Stimulated activated CD4-positive, alpha-beta T cell treated with anti-CD3 and anti-CD28 coated beads, Interleukin-4, amount 100 ng/mL, for 4 hours (primary cell): ENCODE results near the gene NFKBIZ.
"Not testable (repeated sequence)": the region's sequence is repeated elsewhere in the genome, so short reads cannot be mapped to it uniquely, and the experiment has no call there.

Experiments
- DNase-seq, 2 experiments: peaks; one replicate each; pipeline ENCODE4 v3.0.0-alpha.2; 2020

NFKBIZ gene

GRCh38 chr3:101876142-101876541 is 26.8 kb downstream of the NFKBIZ start:
- no peak for DNase-seq

GRCh38 chr3:101878589-101878988 is 29.3 kb downstream of the NFKBIZ start:
- no peak for DNase-seq

- no peak for DNase-seq
Measured at GRCh38 chr3:101879102-101879501, 29.8 kb downstream of the NFKBIZ start.

DNA sequence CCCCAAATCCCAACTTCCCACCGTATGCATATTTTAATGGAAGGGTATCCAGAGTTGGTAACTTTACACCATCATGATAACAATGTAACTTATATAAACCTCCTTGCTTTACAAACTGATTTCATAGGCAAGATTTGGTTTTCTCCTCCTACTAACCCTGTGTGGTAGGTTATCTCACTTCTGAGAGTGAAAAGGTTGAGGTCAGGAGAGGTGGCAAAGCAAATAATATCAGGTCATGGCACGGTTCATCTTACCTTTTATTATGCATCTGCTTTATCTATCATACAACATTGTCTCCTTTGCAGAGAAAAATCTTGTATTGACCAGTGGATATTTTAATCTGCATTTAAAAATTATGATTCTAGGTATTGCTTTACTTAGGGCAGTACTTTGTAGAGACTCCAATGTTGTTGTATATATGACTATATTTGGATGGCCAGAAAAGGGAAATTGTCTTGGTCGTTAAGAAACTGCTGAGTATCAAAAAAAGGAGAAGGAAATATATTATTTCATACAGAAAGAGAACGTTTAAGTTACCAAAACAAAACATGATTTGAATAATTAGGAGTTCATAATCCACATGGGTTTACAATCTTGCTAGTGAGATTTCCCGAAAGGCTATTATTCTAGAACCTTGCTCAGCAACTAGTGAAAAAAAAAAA is 30.4 kb downstream of the NFKBIZ start:
- no peak for DNase-seq

DNA sequence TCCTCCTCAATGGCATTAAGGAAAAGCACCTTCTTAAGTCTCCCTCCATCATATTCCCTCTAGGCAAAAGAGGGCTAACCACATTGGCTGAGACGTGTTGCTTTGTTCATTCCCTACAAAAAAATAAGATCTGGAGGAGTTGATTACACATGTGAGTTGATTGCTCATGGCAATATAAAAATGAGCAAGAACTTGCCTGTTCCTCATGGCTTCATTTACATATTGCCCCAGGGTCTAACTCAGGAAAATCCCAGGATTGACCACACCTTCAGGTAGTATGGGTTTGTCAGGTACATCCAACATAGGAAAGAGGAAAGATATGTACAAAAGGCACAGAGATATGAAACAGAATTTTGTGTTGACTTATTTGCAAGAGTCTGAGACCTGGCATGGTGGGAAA is 35.5 kb downstream of the NFKBIZ start:
- no peak for DNase-seq

DNA sequence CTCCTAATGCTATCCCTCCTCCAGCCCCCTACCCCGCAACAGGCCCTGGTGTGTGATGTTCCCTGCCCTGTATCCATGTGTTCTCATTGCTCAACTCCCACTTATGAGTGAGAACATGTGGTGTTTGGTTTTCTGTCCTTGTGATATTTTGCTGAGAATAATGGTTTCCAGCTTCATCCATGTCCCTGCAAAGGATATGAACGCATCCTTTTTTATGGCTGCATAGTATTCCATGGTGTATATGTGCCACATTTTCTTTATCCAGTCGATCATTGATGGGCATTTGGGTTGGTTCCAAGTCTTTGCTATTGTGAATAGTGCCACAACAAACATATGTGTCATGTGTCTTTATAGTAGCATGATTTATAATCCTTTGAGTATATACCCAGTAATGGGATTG is 36.3 kb downstream of the NFKBIZ start:
- not testable (repeated sequence) for DNase-seq

DNA sequence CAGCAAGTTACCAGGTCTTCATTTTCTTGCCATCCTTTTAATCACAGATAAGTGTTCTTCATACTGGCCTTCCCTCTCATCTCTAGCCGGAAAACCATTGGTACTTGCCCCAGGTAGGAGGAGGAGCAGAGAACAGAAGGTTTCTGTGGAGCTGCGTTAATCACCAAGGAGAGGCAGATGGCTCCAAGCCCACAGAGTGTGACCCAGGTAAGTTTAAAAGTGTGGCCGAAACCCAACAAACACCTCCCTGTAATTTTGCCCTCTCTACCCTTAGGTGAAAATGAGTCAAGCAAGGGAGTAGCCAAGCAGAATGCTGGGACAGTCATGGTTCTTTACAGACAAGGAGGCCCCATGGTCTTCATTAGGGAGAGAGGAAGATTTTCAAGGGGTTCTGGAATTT is 37.3 kb downstream of the NFKBIZ start:
- no peak for DNase-seq

DNA sequence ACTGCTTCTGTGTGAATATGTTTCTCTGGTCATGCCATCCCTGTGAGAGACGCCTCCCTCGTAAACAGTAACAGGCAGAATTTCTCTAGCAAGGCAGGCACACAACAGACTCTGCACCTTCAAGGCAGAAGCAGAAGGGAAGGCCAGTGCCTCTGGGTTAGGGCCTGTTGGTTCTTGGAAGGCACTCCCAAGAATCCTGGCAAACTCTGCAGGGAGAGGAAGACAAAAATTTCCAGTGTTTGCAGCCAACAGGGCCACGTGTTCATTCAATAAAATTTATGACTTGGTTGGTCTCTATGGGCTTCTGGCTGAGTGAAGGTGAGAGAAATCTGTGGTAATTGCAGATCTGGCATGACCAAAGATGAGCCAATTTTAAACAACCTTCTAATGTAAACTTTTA is 39.3 kb downstream of the NFKBIZ start:
- DNase-seq, result no peak

- DNase-seq, result no peak
Measured at GRCh38 chr3:101890716-101891115, 41.4 kb downstream of the NFKBIZ start.

DNA sequence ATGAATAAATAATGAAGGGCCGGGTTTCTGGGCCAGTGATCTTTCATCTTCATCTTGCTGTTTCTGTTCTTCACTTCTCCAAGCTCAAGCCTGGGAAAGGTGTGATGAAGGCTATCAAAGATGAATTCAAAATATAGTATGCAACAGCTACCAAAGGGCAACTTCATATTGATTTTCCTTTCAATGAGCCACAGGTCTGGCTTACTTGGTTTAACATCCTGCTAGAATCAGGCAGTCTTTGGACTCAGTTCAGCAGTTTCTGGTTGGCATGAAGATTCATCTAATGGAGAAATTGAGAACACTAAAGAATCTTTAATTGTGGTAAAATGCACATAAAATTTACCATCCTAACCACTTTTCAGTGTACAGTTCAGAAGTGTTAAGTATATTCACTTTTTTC is 43.3 kb downstream of the NFKBIZ start:
- DNase-seq, result no peak

DNA sequence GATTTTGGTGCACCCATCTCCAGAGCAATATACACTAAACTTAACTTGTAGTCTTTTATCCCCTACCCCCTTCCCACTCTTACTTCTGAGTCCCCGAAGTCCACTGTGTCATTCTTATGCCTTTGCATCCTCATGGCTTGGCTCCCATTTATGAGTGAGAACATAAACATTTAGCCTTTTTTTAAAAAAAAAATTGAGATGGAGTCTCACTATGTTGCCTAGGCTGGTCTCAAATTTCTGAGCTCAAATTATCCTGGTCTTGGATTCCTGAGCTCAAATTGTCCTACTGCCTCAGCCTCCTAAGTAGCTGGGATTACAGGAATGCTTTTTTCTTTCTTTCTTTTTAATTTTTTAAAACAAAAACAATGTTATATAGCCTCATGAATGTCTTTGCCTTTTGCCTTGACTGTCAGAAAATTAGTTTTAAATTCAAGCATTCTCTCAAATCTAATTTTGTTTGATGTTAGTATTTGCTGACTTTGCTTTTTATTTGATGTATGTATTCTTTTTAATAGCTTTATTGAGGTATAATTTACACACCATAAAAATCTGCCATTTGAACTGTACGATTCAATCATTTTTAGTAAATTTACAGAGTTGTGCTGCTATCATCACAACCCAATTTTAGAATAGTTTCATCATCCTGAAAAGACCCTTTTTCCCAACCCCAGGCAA is 46.9 kb downstream of the NFKBIZ start:
- no peak for DNase-seq

- DNase-seq, result no peak
Measured at GRCh38 chr3:101897013-101897412, 47.7 kb downstream of the NFKBIZ start.

- DNase-seq, result no peak
Measured at GRCh38 chr3:101898039-101898438, 48.7 kb downstream of the NFKBIZ start.

DNA sequence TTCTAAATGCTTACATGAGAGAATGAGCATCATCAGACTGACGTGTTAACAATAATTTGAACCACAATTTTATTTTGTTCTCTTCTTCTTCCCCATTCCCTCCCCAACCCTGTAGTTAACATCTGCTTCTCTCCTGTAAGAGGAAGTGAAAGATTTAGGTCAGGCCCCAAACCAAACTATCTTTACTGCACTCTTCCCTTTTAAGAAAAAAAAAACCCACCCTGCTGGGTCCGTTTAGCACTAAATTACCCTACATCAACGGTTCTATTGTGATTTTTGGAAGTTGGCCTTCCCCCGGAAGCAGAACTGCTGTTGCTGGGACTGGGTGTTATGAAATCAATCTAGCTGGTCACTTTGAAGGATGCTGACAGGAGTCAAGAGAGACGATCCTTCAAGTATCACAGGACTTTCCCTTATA is 49.4 kb downstream of the NFKBIZ start:
- DNase-seq, result no peak

DNA sequence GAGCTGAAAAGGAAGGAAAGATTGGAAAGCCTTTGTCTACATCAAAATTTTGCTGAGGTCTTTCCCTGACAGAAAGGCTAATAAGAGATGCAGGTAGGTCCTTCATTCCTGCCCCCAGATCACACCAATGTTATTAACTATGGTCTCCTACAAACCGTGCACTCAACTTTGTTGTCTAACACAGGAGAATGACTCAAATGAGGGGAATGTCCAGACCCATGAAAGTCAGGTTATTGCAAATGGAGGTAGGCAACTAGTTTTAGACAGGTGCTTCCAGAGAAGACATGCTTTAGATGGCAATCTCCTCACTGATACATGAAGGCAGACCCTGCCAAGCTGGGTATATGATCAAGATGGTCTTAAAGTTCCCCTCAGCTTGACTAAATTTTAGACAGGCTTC is 51.0 kb downstream of the NFKBIZ start:
- no peak for DNase-seq

GRCh38 chr3:101900736-101901135 is 51.4 kb downstream of the NFKBIZ start:
- DNase-seq, result no peak

DNA sequence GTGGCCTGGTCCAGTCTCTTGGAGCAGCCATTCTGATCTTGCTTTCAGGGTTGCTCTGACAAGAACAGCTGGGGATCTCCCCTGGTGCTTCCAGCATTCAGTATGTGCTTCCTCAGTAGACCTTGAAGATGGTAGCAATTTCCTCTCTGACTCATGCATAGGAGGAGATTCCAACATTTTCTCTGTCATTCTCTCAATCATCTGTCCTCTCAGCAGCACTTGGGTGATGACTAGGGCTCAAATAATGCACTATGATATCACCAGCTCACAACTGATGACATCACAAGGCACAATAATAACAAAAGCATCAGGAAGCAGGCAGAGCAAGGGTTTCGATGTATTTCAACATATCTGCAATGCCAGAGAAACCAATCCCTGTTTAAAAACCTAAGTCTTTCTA is 52.7 kb downstream of the NFKBIZ start:
- no peak for DNase-seq

GRCh38 chr3:101903451-101903871 is 54.1 kb downstream of the NFKBIZ start:
- no peak for DNase-seq

- DNase-seq, result not testable (repeated sequence)
Measured at GRCh38 chr3:101905573-101905972, 56.3 kb downstream of the NFKBIZ start.
